ENCODE data around the gene IL17RB.

- no peak for TF ChIP-seq CTCF (IDR thresholded peaks at IDR 0.05; ENCODE audit: insufficient read depth, low read depth, low read length)
- TF ChIP-seq EZH2 (IDR thresholded peaks at IDR 0.05; ENCODE audit: insufficient read depth, low read length): no peak
Measured at GRCh38 chr3:53843195-53844177, 2.9 kb upstream of the IL17RB start.

All from astrocyte (in vitro differentiated cells and primary cell).